HG03342 (cell line): ENCODE data around the gene MPDU1.

ENCODE experiments used
- ATAC-seq: cut with Tn5 transposase; IDR thresholded peaks from one replicate; pipeline ENCODE4 v1.9.1; 2021; ENCODE audit warnings: mild to moderate bottlenecking, moderate library complexity; ENCODE audit not compliant: unreplicated experiment

The MPDU1 gene

DNA sequence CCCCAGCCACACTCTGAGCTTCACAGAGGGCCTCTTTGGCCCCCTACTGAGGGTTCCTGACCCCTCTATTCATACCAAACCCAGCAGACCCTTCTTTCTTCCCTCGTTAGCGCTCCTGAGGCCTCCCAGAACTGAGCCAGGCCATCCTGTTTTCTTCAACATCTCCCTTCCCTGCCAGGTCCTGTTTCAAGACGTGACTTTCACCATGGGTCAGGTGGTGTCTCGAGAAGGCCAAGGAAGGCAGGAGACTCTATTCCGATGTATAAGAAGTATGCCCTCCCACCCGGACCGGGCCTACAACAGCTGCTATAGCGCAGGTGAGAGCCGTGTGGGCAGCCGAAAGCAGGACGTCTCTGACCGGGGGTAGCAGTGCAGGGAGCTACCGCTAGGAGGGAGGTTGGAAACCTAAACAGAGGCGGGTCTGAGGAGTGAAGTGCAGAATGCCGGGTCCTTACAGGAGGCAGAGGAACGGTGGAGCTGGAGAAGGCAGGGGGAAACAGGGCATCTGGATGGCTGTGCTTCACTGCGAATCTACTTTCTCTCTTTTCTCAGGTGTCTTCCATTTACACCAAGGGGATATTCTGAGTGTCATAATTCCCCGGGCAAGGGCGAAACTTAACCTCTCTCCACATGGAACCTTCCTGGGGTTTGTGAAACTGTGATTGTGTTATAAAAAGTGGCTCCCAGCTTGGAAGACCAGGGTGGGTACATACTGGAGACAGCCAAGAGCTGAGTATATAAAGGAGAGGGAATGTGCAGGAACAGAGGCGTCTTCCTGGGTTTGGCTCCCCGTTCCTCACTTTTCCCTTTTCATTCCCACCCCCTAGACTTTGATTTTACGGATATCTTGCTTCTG lies 23.3 kb upstream of the MPDU1 start:
- no peak for ATAC-seq

DNA sequence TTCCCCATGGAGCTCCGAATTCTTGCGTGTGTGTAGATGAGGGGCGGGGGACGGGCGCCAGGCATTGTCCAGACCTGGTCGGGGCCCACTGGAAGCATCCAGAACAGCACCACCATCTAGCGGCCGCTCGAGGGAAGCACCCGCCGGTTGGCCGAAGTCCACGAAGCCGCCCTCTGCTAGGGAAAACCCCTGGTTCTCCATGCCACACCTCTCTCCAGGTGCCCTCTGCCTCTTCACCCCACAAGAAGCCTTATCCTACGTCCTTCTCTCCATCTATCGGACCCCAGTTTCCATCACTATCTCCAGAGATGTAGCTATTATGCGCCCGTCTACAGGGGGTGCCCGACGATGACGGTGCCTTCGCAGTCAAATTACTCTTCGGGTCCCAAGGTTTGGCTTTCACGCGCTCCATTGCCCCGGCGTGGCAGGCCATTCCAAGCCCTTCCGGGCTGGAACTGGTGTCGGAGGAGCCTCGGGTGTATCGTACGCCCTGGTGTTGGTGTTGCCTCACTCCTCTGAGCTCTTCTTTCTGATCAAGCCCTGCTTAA lies 22.6 kb upstream of the MPDU1 start:
- peak; percentile 44 for ATAC-seq

DNA sequence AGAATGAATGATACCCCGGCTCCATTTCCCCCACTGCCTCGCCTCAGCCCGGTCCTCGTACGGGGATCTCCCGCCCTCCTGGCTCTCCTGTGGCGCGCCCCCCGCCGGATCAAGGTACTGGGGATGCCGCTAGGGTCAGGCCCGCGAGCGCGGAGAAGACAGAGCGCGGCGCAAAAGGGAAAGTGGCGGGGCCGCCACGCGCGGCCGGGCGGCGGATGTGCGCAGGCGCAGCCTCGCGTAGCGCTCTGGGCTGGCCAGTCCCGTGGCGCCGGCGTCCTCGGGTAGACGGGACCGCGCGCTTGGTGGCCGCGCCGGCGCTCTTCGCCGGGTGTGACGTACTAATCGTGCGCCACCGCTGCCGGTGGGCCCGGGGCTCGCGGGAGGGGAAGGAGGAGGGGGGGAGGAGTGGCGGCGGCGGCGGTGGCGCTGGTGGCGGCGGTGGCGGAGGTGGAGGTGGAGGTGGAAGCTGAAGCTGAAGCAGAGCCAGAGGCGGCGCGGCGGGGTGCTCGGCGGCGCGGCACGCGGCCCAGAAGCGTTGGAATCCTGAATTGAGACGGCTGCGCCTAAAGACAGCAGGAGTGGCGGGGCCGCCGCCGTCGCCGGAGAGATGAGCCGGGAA lies 22.0 kb upstream of the MPDU1 start, which contains the start of gene SENP3:
Gene SENP3 (plus strand): TSS at position 331 of the 619 bp plus-strand sequence. CDS start 1,158 bp downstream, outside the sequence.
- ATAC-seq, result peak; percentile 54

DNA sequence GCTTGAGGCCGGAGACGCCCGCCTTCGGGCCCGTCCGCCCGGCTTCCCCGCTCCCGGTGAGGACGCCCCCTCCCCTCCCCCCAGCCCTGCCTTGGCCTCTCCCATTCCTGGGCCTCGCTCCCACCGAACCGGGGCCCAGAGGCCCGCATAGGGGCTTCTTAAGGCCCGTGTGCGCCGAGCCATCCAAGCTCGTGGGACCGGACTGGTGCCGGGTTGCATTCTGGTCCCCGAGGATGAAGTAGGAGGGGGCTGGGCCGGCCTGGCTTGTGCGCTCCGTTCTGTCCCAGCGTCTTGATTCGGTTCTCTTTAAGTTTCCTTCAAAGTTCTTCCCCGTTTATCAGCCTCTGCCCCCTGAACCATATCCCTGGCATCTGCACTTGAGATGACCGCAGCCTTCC lies 21.4 kb upstream of the MPDU1 start:
- ATAC-seq, result no peak

DNA sequence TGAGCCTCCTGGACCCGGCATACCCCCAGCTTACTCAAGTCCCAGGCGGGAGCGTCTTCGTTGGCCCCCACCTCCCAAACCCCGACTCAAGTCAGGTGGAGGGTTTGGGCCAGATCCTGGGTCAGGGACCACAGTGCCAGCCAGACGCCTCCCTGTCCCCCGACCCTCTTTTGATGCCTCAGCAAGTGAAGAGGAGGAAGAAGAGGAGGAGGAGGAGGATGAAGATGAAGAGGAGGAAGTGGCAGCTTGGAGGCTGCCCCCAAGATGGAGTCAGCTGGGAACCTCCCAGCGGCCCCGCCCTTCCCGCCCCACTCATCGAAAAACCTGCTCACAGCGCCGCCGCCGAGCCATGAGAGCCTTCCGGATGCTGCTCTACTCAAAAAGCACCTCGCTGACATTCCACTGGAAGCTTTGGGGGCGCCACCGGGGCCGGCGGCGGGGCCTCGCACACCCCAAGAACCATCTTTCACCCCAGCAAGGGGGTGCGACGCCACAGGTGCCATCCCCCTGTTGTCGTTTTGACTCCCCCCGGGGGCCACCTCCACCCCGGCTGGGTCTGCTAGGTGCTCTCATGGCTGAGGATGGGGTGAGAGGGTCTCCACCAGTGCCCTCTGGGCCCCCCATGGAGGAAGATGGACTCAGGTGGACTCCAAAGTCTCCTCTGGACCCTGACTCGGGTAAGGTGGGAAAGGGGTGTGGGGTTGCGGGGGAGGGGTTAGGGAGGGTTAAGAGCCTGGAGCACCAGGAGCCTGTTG lies 20.4 kb upstream of the MPDU1 start:
- no peak for ATAC-seq

DNA sequence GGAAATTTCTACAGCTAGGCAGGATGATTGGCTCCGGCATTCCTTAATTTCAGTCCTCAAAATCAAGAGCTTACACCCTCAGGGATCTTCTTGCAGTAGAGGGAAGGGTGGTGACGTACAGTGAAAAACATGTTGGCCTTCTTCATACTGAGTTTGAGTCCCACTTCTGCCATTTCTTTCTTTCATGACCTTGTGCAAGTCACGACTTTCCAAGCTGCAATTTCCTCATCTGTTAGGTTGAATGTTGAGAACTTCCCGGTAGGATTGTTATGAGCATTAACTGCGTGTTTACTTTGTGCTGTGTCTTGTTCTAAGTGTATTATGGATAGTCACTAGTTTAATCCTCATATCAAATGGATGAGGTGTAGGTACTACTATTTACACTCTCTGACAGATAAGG lies 14.1 kb upstream of the MPDU1 start:
- ATAC-seq, result no peak

DNA sequence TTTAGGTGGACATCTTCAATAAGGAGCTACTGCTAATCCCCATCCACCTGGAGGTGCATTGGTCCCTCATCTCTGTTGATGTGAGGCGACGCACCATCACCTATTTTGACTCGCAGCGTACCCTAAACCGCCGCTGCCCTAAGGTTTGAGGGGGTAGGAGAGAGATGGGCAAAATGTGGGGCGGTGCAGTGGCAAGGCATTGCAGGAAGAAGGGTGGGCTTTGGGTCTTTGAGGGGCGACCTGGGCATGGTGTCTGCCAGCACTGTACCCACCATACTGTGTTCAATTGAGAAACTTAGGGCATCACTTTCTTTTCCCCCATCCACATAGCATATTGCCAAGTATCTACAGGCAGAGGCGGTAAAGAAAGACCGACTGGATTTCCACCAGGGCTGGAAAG lies 13.3 kb upstream of the MPDU1 start:
- ATAC-seq, result no peak

DNA sequence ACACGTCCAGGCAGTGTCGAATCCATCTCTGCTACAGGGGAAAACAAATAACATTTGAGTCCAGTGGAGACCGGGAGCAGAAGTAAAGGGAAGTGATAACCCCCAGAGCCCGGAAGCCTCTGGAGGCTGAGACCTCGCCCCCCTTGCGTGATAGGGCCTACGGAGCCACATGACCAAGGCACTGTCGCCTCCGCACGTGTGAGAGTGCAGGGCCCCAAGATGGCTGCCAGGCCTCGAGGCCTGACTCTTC lies 11.4 kb upstream of the MPDU1 start:
- ATAC-seq, result peak; percentile 84

DNA sequence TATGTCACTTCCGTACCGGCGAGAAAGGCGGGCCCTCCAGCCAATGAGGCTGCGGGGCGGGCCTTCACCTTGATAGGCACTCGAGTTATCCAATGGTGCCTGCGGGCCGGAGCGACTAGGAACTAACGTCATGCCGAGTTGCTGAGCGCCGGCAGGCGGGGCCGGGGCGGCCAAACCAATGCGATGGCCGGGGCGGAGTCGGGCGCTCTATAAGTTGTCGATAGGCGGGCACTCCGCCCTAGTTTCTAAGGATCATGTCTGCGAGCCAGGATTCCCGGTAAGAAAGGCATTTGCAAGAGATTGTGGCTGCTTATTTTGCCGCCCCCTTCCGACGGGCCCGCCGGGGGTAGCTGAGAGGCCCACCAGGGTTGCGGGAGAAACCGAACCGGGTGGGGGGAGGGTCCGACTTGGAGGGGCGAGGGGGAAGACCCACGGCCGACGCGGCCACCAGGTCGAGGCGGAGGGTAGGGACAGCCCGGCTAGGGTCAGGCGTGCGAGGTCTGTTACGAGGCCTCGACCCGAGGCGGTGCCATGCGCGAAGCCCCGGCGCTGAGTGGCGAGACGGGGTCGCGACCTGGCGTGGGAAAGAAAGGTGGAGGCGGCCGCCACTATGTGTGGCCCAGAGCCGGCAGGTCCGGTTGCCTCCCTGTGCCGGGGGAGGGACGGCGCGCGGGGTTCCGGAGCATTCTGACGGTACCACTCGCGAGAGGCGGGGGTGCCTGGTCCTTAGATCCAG lies 10.9 kb upstream of the MPDU1 start:
- peak; percentile 8 for ATAC-seq

DNA sequence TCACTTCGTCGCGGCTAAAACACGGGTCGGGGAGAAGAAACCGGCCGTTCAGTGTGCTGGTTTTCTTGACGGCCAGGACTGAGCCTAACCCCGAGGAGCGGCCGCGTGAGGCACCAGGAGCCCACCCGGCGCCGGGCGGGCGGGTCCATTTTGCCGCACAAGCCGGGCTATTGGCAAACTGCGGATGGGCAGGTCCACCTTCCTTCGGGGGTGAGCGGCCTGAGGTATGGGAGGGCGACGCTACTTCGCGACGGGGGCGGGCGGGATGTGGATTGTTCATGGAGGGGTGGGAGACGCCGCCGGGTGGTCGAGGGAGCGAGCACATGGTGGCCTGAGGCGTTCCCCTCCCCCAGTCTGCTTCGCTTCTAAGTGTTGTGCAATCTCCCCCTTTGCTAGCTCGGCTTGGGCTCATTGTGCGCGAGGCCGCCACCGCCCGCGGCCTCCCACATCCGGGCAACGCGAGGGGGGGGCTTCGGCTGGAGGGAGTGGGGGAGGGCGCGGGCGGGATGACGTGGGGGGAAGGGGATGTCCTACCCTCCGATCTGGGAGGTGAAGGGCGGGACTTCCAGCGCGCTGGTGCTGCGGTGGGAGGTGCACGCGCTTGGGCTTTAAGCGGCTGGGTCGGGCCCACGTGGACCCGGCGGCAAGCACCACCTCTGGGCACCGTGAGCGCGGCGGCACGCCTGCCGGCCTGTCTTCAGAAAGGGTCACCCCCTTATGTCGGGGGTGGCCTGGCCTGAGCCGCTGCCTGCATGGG lies 10.2 kb upstream of the MPDU1 start:
- no peak for ATAC-seq

DNA sequence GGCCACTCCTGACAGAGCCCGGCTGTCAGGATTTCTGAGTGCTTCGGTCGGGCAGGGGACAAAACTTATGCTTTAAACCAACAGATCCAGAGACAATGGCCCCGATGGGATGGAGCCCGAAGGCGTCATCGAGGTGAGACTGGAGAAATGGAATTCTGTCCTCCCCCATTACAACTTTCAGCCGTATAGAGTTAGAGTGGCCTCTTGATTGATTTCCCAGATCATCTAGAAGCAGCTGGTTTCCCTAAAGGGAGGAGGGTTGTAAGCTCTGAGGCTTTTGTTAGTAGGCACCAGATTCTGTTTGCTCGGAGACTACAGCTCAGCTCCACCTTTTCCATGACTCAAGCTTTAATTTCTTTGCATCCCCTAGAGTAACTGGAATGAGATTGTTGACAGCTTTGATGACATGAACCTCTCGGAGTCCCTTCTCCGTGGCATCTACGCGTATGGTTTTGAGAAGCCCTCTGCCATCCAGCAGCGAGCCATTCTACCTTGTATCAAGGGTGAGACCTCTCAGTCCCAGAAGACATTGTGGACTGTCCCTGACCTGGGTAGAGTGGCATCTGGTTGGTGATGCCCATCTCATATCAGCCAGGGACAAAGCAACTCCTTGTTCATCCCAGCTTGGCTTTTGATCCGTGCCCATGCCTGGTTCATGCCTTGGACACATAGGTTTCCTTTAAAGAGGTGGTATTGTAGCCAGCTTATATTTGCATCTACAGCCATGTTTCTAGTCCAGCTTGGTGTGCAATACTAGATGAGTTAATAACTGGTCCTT lies 9.3 kb upstream of the MPDU1 start:
- no peak for ATAC-seq

DNA sequence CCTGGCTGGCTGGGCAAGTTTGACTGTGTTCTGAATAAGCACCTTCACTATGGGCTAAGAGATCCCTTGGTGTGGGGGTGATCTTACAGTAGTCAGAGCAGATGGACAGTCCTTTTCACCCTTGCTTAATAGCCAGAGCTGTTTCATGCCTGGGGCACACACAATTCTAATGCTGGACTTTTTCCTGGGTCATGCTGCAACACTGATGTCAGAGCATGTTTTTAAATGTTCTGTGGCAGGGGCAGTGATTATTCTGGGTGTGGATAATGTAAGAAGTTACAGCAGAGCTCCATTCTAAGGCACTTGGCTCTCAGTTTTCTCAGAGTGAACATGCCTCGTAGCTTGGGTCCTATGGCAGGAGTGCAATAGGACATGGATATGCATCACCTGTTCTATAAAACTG lies 8.2 kb upstream of the MPDU1 start:
- no peak for ATAC-seq

DNA sequence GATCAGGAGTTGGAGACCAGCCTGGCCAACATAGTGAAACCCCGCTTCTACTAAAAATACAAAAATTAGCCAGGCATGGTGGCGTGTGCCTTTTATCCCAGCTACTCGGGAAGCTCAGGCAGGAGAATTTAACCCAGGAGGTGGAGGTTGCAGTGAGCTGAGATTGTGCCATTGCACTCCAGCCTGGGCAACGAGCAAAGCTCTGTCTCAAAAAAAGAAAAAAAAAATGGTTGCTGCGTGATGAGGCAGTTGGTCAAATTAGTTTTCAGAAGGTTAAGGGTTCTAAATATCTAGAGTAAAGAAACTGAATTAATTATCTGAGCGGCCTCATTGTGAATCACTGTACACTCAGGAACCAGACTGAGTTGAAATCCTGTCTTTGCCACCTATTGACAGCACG lies 7.7 kb upstream of the MPDU1 start:
- ATAC-seq, result no peak

DNA sequence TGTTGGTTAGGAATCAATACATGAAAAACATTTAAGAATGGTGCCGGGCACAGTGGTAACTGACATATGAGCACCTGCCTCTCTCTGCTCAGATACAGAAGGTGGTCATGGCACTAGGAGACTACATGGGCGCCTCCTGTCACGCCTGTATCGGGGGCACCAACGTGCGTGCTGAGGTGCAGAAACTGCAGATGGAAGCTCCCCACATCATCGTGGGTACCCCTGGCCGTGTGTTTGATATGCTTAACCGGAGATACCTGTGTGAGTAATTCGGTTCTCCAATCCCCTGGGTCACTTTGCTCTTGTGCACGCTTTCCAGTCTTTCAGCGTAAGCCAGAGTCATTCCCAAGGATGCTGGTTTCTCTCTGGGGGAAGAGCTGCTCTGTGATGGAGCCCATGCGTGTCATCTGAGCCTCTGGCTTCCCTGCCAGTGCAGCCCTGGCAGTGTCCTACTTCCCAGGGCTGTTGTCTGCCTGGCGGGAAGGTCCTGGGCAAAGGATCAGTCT lies 7.2 kb upstream of the MPDU1 start:
- ATAC-seq, result no peak

DNA sequence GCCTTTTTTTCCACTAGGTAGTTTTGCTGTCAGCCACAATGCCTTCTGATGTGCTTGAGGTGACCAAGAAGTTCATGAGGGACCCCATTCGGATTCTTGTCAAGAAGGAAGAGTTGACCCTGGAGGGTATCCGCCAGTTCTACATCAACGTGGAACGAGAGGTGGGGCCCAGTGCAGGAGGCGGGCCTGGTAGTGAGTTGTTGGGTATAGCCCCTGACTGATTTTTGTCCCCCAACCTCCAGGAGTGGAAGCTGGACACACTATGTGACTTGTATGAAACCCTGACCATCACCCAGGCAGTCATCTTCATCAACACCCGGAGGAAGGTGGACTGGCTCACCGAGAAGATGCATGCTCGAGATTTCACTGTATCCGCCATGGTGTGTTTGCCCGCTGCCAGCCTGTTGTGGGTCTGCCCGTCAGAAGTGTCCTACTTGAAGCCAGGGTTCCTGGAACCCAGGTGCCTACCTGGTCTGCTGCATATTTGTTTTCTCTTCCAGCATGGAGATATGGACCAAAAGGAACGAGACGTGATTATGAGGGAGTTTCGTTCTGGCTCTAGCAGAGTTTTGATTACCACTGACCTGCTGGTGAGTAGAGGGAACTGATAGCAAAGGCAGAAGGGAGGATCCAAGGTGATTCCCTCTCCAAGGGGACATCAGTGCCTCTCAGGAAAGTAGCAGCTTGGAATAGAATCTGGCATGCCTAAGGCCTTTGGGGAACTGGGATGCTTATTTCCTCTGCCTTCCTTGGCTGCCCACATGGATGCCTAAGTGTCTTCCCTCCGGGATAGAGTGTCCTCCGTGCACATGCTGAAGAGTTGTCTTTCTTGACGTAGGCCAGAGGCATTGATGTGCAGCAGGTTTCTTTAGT lies 6.1 kb upstream of the MPDU1 start:
- no peak for ATAC-seq

DNA sequence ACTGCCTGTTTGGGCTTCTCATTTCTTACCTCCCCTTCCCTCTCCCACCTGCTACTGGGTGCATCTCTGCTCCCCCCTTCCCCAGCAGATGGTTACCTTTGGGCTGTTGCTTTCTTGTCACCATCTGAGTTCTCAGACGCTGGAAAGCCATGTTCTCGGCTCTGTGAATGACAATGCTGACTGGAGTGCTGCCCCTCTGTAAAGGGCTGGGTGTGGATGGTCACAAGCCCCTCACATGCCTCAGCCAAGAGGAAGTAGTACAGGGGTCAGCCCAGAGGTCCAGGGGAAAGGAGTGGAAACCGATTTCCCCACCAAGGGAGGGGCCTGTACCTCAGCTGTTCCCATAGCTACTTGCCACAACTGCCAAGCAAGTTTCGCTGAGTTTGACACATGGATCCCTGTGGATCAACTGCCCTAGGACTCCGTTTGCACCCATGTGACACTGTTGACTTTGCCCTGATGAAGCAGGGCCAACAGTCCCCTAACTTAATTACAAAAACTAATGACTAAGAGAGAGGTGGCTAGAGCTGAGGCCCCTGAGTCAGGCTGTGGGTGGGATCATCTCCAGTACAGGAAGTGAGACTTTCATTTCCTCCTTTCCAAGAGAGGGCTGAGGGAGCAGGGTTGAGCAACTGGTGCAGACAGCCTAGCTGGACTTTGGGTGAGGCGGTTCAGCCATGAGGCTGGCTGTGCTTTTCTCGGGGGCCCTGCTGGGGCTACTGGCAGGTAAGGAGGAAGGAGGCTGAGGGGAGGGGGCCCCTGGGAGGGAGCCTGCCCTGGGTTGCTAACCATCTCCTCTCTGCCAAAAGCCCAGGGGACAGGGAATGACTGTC lies 4.4 kb upstream of the MPDU1 start, which contains the start of gene CD68:
Gene CD68 (plus strand): TSS at position 638 of the 833 bp plus-strand sequence. CDS start 40 bp downstream, at position 678.
- peak; percentile 46 for ATAC-seq

DNA sequence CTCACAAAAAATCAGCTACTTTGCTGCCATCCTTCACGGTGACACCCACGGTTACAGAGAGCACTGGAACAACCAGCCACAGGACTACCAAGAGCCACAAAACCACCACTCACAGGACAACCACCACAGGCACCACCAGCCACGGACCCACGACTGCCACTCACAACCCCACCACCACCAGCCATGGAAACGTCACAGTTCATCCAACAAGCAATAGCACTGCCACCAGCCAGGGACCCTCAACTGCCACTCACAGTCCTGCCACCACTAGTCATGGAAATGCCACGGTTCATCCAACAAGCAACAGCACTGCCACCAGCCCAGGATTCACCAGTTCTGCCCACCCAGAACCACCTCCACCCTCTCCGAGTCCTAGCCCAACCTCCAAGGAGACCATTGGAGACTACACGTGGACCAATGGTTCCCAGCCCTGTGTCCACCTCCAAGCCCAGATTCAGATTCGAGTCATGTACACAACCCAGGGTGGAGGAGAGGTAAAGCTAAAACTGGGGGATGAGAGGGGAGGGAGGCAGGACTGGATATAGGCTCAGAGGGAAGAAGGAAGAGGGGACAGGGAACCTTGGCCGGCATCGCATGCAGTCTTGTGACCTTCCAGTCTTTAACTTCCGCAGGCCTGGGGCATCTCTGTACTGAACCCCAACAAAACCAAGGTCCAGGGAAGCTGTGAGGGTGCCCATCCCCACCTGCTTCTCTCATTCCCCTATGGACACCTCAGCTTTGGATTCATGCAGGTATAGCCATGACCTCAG lies 3.6 kb upstream of the MPDU1 start:
- no peak for ATAC-seq
